Parathyroid adenoma (tissue), 2 donors: Measurements from ENCODE around the gene PCDHA12.
"Not testable (repeated sequence)": the region's sequence is repeated elsewhere in the genome, so short reads cannot be mapped to it uniquely, and the experiment has no call there.

Source experiments
- H2AFZ ChIP-seq: fragments of 300-600 bp; sonication (generic); one replicate; pipeline ENCODE4 v1.7.0; 2017; ENCODE audit warnings: antibody characterized with exemption, mild to moderate bottlenecking
- H3K27ac ChIP-seq: fragments of 300-600 bp; sonication (generic); one replicate; pipeline ENCODE4 v1.7.0; 2017
- H3K27me3 ChIP-seq: fragments of 300-600 bp; sonication (generic); one replicate; pipeline ENCODE4 v1.7.0; 2017; ENCODE audit warnings: low read length; ENCODE audit not compliant: control insufficient read depth, insufficient read depth
- H3K36me3 ChIP-seq: fragments of 300-600 bp; sonication (generic); one replicate; pipeline ENCODE4 v1.7.0; 2017; ENCODE audit warnings: low read length; ENCODE audit not compliant: control insufficient read depth, insufficient read depth
- H3K4me1 ChIP-seq: fragments of 300-600 bp; sonication (generic); one replicate; pipeline ENCODE4 v1.7.0; 2017; ENCODE audit warnings: control low read depth
- H3K4me2 ChIP-seq: fragments of 300-600 bp; sonication (generic); one replicate; pipeline ENCODE4 v1.7.0; 2017; ENCODE audit warnings: low read length
- H3K4me3 ChIP-seq: fragments of 300-600 bp; sonication (generic); one replicate; pipeline ENCODE4 v1.7.0; 2017; ENCODE audit warnings: low read depth, low read length
- H3K79me2 ChIP-seq: fragments of 300-600 bp; sonication (generic); one replicate; pipeline ENCODE4 v1.7.0; 2017; ENCODE audit warnings: control low read depth
- H3K9ac ChIP-seq: fragments of 300-600 bp; sonication (generic); one replicate; pipeline ENCODE4 v1.7.0; 2017; ENCODE audit warnings: mild to moderate bottlenecking
- H3K9me3 ChIP-seq: fragments of 300-600 bp; sonication (generic); one replicate; pipeline ENCODE4 v1.7.0; 2017; ENCODE audit warnings: low read length; ENCODE audit not compliant: control insufficient read depth
- TF ChIP-seq, protein P1 (sequence below): fragments of 300-600 bp; sonication (generic); IDR thresholded peaks from one replicate; pipeline ENCODE4 v1.7.0; 2017; ENCODE audit warnings: antibody characterized with exemption, mild to moderate bottlenecking
- donor health status: primary hyperparathyroidism.

Gene PCDHA12

DNA sequence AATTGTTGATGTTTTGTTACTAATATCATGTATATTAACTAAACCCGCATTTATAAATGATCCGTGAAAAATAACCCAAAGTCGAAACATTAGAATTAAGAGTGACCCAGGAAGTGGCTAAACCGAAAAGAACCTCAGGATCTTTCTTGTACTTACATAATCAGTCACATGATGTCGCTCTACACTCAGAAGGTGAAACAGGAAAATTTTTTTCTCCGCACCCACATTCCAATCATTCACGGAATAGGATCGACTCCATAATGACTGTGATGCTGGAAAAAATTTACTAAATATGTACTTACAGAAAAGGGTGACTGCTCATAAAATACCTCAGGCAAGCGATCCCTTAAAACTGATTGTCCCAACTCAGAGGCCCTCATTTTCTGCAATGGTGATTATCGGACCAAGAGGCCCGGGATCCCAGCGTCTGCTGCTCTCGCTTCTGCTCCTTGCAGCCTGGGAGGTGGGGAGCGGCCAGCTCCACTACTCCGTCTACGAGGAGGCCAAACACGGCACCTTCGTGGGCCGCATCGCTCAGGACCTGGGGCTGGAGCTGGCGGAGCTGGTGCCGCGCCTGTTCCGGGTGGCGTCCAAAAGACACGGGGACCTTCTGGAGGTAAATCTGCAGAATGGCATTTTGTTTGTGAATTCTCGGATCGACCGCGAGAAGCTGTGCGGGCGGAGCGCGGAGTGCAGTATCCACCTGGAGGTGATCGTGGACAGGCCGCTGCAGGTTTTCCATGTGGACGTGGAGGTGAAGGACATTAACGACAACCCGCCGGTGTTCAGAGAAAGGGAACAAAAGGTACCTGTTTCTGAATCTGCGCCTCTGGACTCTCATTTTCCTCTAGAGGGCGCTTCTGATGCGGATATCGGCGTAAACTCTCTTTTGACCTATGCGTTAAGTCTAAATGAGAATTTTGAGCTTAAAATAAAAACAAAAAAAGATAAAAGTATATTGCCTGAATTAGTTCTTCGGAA, at the start of gene PCDHA12:
PCDHA12 (plus strand) TSS at position 224 of the 981 bp plus-strand sequence; CDS start at position 389, 165 bp downstream.
- peak within 1 kb of the TSS; percentile 62 for H3K27ac ChIP-seq
- no peaks in the 10 kb centered on the region for H3K4me1 ChIP-seq
- no peaks in the 10 kb centered on the region for H3K79me2 ChIP-seq
- no peak within 1 kb of the TSS for H3K4me2 ChIP-seq
- TF ChIP-seq, protein P1, sequence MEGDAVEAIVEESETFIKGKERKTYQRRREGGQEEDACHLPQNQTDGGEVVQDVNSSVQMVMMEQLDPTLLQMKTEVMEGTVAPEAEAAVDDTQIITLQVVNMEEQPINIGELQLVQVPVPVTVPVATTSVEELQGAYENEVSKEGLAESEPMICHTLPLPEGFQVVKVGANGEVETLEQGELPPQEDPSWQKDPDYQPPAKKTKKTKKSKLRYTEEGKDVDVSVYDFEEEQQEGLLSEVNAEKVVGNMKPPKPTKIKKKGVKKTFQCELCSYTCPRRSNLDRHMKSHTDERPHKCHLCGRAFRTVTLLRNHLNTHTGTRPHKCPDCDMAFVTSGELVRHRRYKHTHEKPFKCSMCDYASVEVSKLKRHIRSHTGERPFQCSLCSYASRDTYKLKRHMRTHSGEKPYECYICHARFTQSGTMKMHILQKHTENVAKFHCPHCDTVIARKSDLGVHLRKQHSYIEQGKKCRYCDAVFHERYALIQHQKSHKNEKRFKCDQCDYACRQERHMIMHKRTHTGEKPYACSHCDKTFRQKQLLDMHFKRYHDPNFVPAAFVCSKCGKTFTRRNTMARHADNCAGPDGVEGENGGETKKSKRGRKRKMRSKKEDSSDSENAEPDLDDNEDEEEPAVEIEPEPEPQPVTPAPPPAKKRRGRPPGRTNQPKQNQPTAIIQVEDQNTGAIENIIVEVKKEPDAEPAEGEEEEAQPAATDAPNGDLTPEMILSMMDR = peak; percentile 31
- peak within 1 kb of the TSS; percentile 65 for H2AFZ ChIP-seq
- no peak within 1 kb of the TSS for H3K9ac ChIP-seq
- no peak within 1 kb of the TSS for H3K4me3 ChIP-seq
- H3K36me3 ChIP-seq = no peaks in the 10 kb centered on the region
- H3K27me3 ChIP-seq = no peaks in the 10 kb centered on the region
- H3K9me3 ChIP-seq = no peaks in the 10 kb centered on the region

GRCh38 chr5:140827704-140828361, 47.3 kb upstream of the PCDHA12 start, which contains the start of gene PCDHA6:
TSS of gene PCDHA6 (plus strand) at chr5:140827960. CDS start at chr5:140828092, 132 bp downstream.
- TF ChIP-seq, protein P1 = no peak
- Histone ChIP-seq H3K27ac (peak within 1 kb of the TSS; percentile 12), H3K4me1 (no peaks in the 10 kb centered on the region), H3K4me2 (no peak within 1 kb of the TSS), H3K36me3 (no peaks in the 10 kb centered on the region), H3K79me2 (no peaks in the 10 kb centered on the region), H3K9me3 (peaks cover 3% of the 10 kb centered on the region), H3K9ac (no peak within 1 kb of the TSS), H3K4me3 (no peak within 1 kb of the TSS), H3K27me3 (no peaks in the 10 kb centered on the region), H2AFZ (no peak within 1 kb of the TSS)

GRCh38 chr5:140828362-140828737, 46.8 kb upstream of the PCDHA12 start:
- TF ChIP-seq, protein P1 = no peak
- Histone ChIP-seq H3K9me3 (peaks cover 3% of the 10 kb centered on the region), H3K4me1 (no peaks in the 10 kb centered on the region), H3K27me3 (no peaks in the 10 kb centered on the region), H3K9ac (no peak overlapping the region), H3K79me2 (no peaks in the 10 kb centered on the region), H3K27ac (no peak overlapping the region), H2AFZ (no peak overlapping the region), H3K4me3 (no peak overlapping the region), H3K4me2 (no peak overlapping the region), H3K36me3 (no peaks in the 10 kb centered on the region)

GRCh38 chr5:140829511-140830501, 45.3 kb upstream of the PCDHA12 start:
- not testable (repeated sequence) for H3K9ac ChIP-seq, H3K9me3 ChIP-seq, H3K4me3 ChIP-seq, H3K27ac ChIP-seq, H3K36me3 ChIP-seq, H3K27me3 ChIP-seq, H3K4me2 ChIP-seq, H2AFZ ChIP-seq, H3K79me2 ChIP-seq, H3K4me1 ChIP-seq
